Measurements from ENCODE around the gene FLACC1. TPM values are rescaled to one million over a fixed set of nuclear protein-coding genes. Genes with fewer than 3 reads are reported as not detected.
"Not testable (repeated sequence)": the region's sequence is repeated elsewhere in the genome, so short reads cannot be mapped to it uniquely, and the experiment has no call there.

Gene FLACC1
- total RNA-seq, 1 donor from 2014 or later: 1.2 TPM

DNA sequence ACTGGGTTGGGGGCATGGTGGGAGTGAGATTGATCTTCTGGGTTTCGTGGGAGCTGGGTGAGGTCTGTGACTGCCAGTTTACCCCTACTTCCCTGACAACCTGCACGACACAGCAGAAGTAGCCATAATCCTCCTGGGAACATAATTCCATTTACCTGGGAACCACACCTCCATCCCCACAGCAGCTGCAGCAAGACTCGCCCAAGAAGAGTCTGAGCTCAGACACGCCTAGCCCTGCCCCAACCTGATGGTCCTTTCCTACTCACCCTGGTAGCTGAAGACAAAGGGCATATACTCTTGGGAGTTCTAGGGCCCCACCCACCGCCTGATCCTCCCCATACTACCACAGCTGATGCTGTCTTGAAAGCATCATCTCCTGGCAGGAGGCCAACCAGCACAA is 43.8 kb downstream of the FLACC1 start:
- H3K4me1 Mint-ChIP-seq (ENCODE audit: low read depth, unreplicated experiment): no peaks in the 10 kb centered on the region
- H3K9me3 Mint-ChIP-seq (ENCODE audit: unreplicated experiment): no peaks in the 10 kb centered on the region
- H3K27ac Mint-ChIP-seq (ENCODE audit: unreplicated experiment): no peak overlapping the region
- TF ChIP-seq, protein P1, sequence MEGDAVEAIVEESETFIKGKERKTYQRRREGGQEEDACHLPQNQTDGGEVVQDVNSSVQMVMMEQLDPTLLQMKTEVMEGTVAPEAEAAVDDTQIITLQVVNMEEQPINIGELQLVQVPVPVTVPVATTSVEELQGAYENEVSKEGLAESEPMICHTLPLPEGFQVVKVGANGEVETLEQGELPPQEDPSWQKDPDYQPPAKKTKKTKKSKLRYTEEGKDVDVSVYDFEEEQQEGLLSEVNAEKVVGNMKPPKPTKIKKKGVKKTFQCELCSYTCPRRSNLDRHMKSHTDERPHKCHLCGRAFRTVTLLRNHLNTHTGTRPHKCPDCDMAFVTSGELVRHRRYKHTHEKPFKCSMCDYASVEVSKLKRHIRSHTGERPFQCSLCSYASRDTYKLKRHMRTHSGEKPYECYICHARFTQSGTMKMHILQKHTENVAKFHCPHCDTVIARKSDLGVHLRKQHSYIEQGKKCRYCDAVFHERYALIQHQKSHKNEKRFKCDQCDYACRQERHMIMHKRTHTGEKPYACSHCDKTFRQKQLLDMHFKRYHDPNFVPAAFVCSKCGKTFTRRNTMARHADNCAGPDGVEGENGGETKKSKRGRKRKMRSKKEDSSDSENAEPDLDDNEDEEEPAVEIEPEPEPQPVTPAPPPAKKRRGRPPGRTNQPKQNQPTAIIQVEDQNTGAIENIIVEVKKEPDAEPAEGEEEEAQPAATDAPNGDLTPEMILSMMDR (IDR thresholded peaks at IDR 0.05; ENCODE audit: partially characterized antibody, unreplicated experiment): no peak
- H3K36me3 Mint-ChIP-seq (ENCODE audit: unreplicated experiment): peaks cover 16% of the 10 kb centered on the region
- no peak overlapping the region for H3K4me3 Mint-ChIP-seq (ENCODE audit: unreplicated experiment)
- DNase-seq: no peak
- H3K27me3 Mint-ChIP-seq (ENCODE audit: unreplicated experiment): no peaks in the 10 kb centered on the region

- no peak overlapping the region for H3K27ac Mint-ChIP-seq (ENCODE audit: unreplicated experiment)
- TF ChIP-seq, protein P1 (IDR thresholded peaks at IDR 0.05; ENCODE audit: partially characterized antibody, unreplicated experiment): no peak
- peaks cover 1% of the 10 kb centered on the region for H3K27me3 Mint-ChIP-seq (ENCODE audit: unreplicated experiment)
- H3K36me3 Mint-ChIP-seq (ENCODE audit: unreplicated experiment): peaks cover 13% of the 10 kb centered on the region
- DNase-seq: no peak
- no peaks in the 10 kb centered on the region for H3K9me3 Mint-ChIP-seq (ENCODE audit: unreplicated experiment)
- no peaks in the 10 kb centered on the region for H3K4me1 Mint-ChIP-seq (ENCODE audit: low read depth, unreplicated experiment)
- H3K4me3 Mint-ChIP-seq (ENCODE audit: unreplicated experiment): no peak overlapping the region
Measured at GRCh38 chr2:201308914-201309313, 48.2 kb downstream of the FLACC1 start.

DNA sequence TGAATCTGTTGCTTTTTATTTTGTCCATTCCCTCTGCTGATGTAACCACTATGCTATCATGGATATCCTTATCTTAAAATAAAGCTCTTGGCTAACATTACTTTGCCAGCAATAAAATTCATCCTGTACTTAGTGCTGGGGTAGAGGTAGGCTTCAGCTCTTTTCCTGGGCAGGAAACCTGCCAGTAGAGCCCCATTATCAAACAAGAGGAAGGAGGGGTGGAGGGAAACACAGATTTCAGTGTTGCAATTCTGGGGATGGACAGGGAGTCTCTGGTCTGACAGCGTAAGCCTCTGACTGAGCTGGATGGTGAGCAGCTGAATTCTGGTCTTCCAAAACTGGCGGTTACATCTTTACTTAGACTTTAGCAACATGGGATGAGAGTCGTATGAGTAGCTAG is 49.3 kb downstream of the FLACC1 start:
- Mint-ChIP-seq H3K4me3 (ENCODE audit: unreplicated experiment) (no peak overlapping the region), H3K9me3 (ENCODE audit: unreplicated experiment) (no peaks in the 10 kb centered on the region), H3K27ac (ENCODE audit: unreplicated experiment) (no peak overlapping the region), H3K27me3 (ENCODE audit: unreplicated experiment) (peaks cover 1% of the 10 kb centered on the region), H3K36me3 (ENCODE audit: unreplicated experiment) (peaks cover 7% of the 10 kb centered on the region), H3K4me1 (ENCODE audit: low read depth, unreplicated experiment) (no peaks in the 10 kb centered on the region)
- TF ChIP-seq, protein P1 (IDR thresholded peaks at IDR 0.05; ENCODE audit: partially characterized antibody, unreplicated experiment): no peak
- no peak for DNase-seq

- peaks cover 22% of the 10 kb centered on the region for H3K36me3 Mint-ChIP-seq (ENCODE audit: unreplicated experiment)
- H3K27me3 Mint-ChIP-seq (ENCODE audit: unreplicated experiment); H3K9me3 Mint-ChIP-seq (ENCODE audit: unreplicated experiment); H3K27ac Mint-ChIP-seq (ENCODE audit: unreplicated experiment); H3K4me3 Mint-ChIP-seq (ENCODE audit: unreplicated experiment); H3K4me1 Mint-ChIP-seq (ENCODE audit: low read depth, unreplicated experiment); DNase-seq: not testable (repeated sequence)
Measured at GRCh38 chr2:201299929-201300328, 57.2 kb downstream of the FLACC1 start.

DNA sequence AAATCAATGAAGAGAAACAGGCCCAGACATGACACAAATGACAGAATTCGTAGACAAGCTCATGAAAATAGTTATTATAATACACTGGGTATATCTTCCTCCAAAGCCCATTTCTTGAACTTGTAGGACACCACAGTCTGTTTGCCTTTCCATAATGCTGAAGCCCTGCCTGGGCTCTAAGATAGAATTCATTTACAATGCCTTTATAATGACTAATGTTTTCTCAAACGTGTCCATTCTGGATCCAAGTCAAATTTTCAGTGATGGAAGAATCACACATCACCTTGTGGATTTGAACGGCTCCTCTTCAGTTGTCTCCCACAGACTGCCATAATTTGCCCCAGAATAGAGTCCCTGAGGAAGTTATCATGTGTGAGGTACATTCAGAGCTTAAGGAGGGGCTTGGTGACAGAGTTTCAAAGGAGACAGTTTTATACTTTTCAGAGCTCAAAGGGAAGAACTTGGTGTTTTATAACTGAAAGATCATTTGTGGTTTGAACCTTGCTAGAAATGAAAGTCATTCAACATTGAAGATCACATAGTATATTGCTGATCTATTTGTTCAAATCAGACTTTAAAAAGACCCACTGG is 58.6 kb downstream of the FLACC1 start:
- no peak for DNase-seq
- Mint-ChIP-seq H3K27me3 (ENCODE audit: unreplicated experiment) (peaks cover 5% of the 10 kb centered on the region), H3K9me3 (ENCODE audit: unreplicated experiment) (no peaks in the 10 kb centered on the region), H3K36me3 (ENCODE audit: unreplicated experiment) (peaks cover 22% of the 10 kb centered on the region), H3K27ac (ENCODE audit: unreplicated experiment) (no peak overlapping the region), H3K4me3 (ENCODE audit: unreplicated experiment) (no peak overlapping the region), H3K4me1 (ENCODE audit: low read depth, unreplicated experiment) (no peaks in the 10 kb centered on the region)
- TF ChIP-seq, protein P1 (IDR thresholded peaks at IDR 0.05; ENCODE audit: partially characterized antibody, unreplicated experiment): no peak

- not testable (repeated sequence) for H3K4me3 Mint-ChIP-seq (ENCODE audit: unreplicated experiment); H3K4me1 Mint-ChIP-seq (ENCODE audit: low read depth, unreplicated experiment); H3K27ac Mint-ChIP-seq (ENCODE audit: unreplicated experiment); H3K36me3 Mint-ChIP-seq (ENCODE audit: unreplicated experiment); H3K27me3 Mint-ChIP-seq (ENCODE audit: unreplicated experiment); H3K9me3 Mint-ChIP-seq (ENCODE audit: unreplicated experiment); DNase-seq
Measured at GRCh38 chr2:201290457-201291148, 66.5 kb downstream of the FLACC1 start.

All from glutamatergic neuron (in vitro differentiated cells).